GM21529 (cell line): ENCODE data around the gene WBP1L.

Experiments used
- ATAC-seq: cut with Tn5 transposase; IDR thresholded peaks from one replicate; pipeline ENCODE4 v1.9.1; 2021; ENCODE audit not compliant: unreplicated experiment

WBP1L gene

GRCh38 chr10:102777711-102778453, 34.1 kb downstream of the WBP1L start:
- ATAC-seq = no peak

- ATAC-seq = no peak
Observed at GRCh38 chr10:102778781-102779180, 35.0 kb downstream of the WBP1L start.

- no peak for ATAC-seq
Observed at GRCh38 chr10:102779680-102780526, 36.2 kb downstream of the WBP1L start.

GRCh38 chr10:102780527-102780808, 36.7 kb downstream of the WBP1L start:
- no peak for ATAC-seq

- ATAC-seq = no peak
Observed at GRCh38 chr10:102781090-102781920, 37.6 kb downstream of the WBP1L start.

GRCh38 chr10:102781921-102782557, 38.3 kb downstream of the WBP1L start:
- no peak for ATAC-seq

- no peak for ATAC-seq
Observed at GRCh38 chr10:102782673-102783551, 39.2 kb downstream of the WBP1L start.

GRCh38 chr10:102783568-102783967, 39.8 kb downstream of the WBP1L start:
- ATAC-seq = no peak

- ATAC-seq = no peak
Observed at GRCh38 chr10:102785818-102786217, 42.1 kb downstream of the WBP1L start.

- no peak for ATAC-seq
Observed at GRCh38 chr10:102791754-102792395, 48.1 kb downstream of the WBP1L start.

- peak; percentile 33 for ATAC-seq
Observed at GRCh38 chr10:102795453-102796406, 52.0 kb downstream of the WBP1L start.

GRCh38 chr10:102796407-102797176, 52.8 kb downstream of the WBP1L start:
- ATAC-seq = peak; percentile 98

GRCh38 chr10:102799691-102800471, 56.1 kb downstream of the WBP1L start:
- no peak for ATAC-seq

- ATAC-seq = no peak
Observed at GRCh38 chr10:102800611-102801335, 57.0 kb downstream of the WBP1L start.

GRCh38 chr10:102801496-102801895, 57.7 kb downstream of the WBP1L start:
- no peak for ATAC-seq

- no peak for ATAC-seq
Observed at GRCh38 chr10:102801978-102802377, 58.2 kb downstream of the WBP1L start.
